Endothelial cell of umbilical vein (primary cell): ENCODE data around the gene MPIG6B. TPM values are rescaled to one million over a fixed set of nuclear protein-coding genes. Genes with fewer than 3 reads are reported as not detected.

Experiments
- BruUV-seq: library from RNA; stranded (reverse); fragments of 400-500 nt; replicated peaks from 2 replicates; lab custom pipeline; 2021; lab: Mats Ljungman, UMichigan
- CTCF ChIA-PET: fragments of 300-600, 350-600 bp; sonication (Branson Sonifier 250); formaldehyde crosslinking; loops from one replicate; lab custom pipeline; 2021; ENCODE audit warnings: antibody characterized with exemption, inconsistent platforms; lab: Charles Lee
- POLR2A ChIA-PET: fragments of 300-600, 350-600 bp; sonication (Branson Sonifier 250); formaldehyde crosslinking; loops from one replicate; lab custom pipeline; 2021; ENCODE audit warnings: antibody characterized with exemption, inconsistent platforms; lab: Charles Lee
- DNase-seq: peaks from one replicate; pipeline ENCODE4 v3.0.0-alpha.2; 2011; ENCODE audit warnings: low read depth, low spot score
- FAIRE-seq: peaks from 2 replicates; lab custom pipeline; 2011; peaks lifted over from hg19 to GRCh38; lab: Jason Lieb, UNC
- H2AFZ ChIP-seq: 2 replicates; pipeline ENCODE4 v1.6.0; 2012; ENCODE audit warnings: low read depth, low read length, control low read depth, inconsistent platforms
- H3K27ac ChIP-seq: 2 replicates; pipeline ENCODE4 v1.5.1; 2011; ENCODE audit warnings: low read depth, mild to moderate bottlenecking, control low read depth, low read length, moderate library complexity; ENCODE audit not compliant: insufficient read depth
- H3K27me3 ChIP-seq, 2 experiments: 2 replicates each; pipeline versions ENCODE4 v1.6.0 to v1.6.1; 2011; ENCODE audit warnings: low read length in 2 of 2, mixed read lengths in 1 of 2; ENCODE audit not compliant: control insufficient read depth in 2 of 2, insufficient read depth in 2 of 2
- H3K36me3 ChIP-seq, 2 experiments: 2 replicates in 1 of 2; 3 replicates in 1 of 2; pipeline ENCODE4 v1.5.1; 2011; ENCODE audit warnings: low read length in 2 of 2, mild to moderate bottlenecking in 1 of 2, moderate library complexity in 1 of 2; ENCODE audit not compliant: control insufficient read depth in 2 of 2, insufficient read depth in 2 of 2; ENCODE audit errors: extremely low read depth in 1 of 2
- H3K4me1 ChIP-seq: 3 replicates; pipeline ENCODE4 v1.5.1; 2011; ENCODE audit warnings: mild to moderate bottlenecking, low read length; ENCODE audit not compliant: control insufficient read depth, insufficient read depth; ENCODE audit errors: extremely low read depth
- H3K4me2 ChIP-seq: 2 replicates; pipeline ENCODE4 v1.6.1; 2011; ENCODE audit warnings: low read length, control low read depth, mixed read lengths; ENCODE audit not compliant: insufficient read depth
- H3K4me3 ChIP-seq, 3 experiments: fragments of 200-600 bp in 1 of 3; sonication (generic), shearing (Covaris generic) in 1 of 3; replicated peaks in 1 of 3; 2 replicates each; pipeline ENCODE4 v1.5.1; 2011 to 2016; ENCODE audit warnings: control low read depth in 3 of 3, low read length in 3 of 3, mild to moderate bottlenecking in 2 of 3, inconsistent platforms in 1 of 3, low read depth in 1 of 3, moderate library complexity in 1 of 3; ENCODE audit not compliant: insufficient read depth in 1 of 3
- H3K79me2 ChIP-seq: 2 replicates; pipeline ENCODE4 v1.6.0; 2012; ENCODE audit warnings: low read length, inconsistent platforms; ENCODE audit not compliant: control insufficient read depth, insufficient read depth
- H3K9ac ChIP-seq: replicated peaks from 2 replicates; pipeline ENCODE3; 2011; ENCODE audit warnings: low read length, control low read depth; ENCODE audit not compliant: insufficient read depth; ENCODE audit errors: extremely low read depth
- H3K9me1 ChIP-seq: replicated peaks from 3 replicates; pipeline ENCODE4 v1.6.0; 2011; ENCODE audit warnings: mild to moderate bottlenecking, low read length; ENCODE audit not compliant: control insufficient read depth, insufficient read depth; ENCODE audit errors: extremely low read depth
- H3K9me3 ChIP-seq: replicated peaks from 2 replicates; pipeline ENCODE4 v1.5.1; 2012; ENCODE audit warnings: low read length, inconsistent platforms; ENCODE audit not compliant: control insufficient read depth, insufficient read depth
- H4K20me1 ChIP-seq: replicated peaks from 2 replicates; pipeline ENCODE3; 2011; ENCODE audit warnings: mild to moderate bottlenecking, low read length; ENCODE audit not compliant: control insufficient read depth, insufficient read depth; ENCODE audit errors: extremely low read depth
- EZH2 ChIP-seq: IDR thresholded peaks from 2 replicates; pipeline ENCODE4 v1.6.1; 2012; ENCODE audit warnings: borderline replicate concordance, low read depth, mild to moderate bottlenecking, moderate library complexity, low read length, inconsistent platforms; ENCODE audit not compliant: severe bottlenecking
- FOS ChIP-seq: IDR thresholded peaks from 2 replicates; pipeline ENCODE4 v1.6.1; 2011; ENCODE audit warnings: mild to moderate bottlenecking, low read length, moderate library complexity, borderline replicate concordance; ENCODE audit not compliant: insufficient read depth
- JUN ChIP-seq: IDR thresholded peaks from 2 replicates; pipeline ENCODE4 v1.6.1; 2011; ENCODE audit warnings: borderline replicate concordance, low read depth; ENCODE audit not compliant: insufficient read length, insufficient read depth
- MAX ChIP-seq: IDR thresholded peaks from 2 replicates; pipeline ENCODE4 v1.6.1; 2011; ENCODE audit not compliant: insufficient read depth, insufficient read length
- MYC ChIP-seq: IDR thresholded peaks from one replicate; pipeline ENCODE4 v1.6.1; 2011; ENCODE audit warnings: mild to moderate bottlenecking, low read depth, low read length
- POLR2A ChIP-seq: IDR thresholded peaks from 2 replicates; pipeline ENCODE4 v1.6.1; 2012; ENCODE audit warnings: low read depth, mild to moderate bottlenecking, control low read depth, low read length
- POLR2AphosphoS5 ChIP-seq: IDR thresholded peaks from 2 replicates; pipeline ENCODE4 v1.6.1; 2012; ENCODE audit warnings: low read depth, mild to moderate bottlenecking, control low read depth, low read length, moderate library complexity; ENCODE audit not compliant: insufficient read depth
- dilution Hi-C: fragments of 300-500 bp; cut with MboI; formaldehyde crosslinking; loops from one replicate; pipeline ENCODE4 v1.15.0; 2019; ENCODE audit warnings: low sequenced_read_pairs; ENCODE audit not compliant: extremely low pct_ligation_motif_present
- intact Hi-C: fragments of 100-400 bp; cut with micrococcal nuclease; formaldehyde crosslinking; loops from one replicate; pipeline ENCODE4 v1.10.0; 2022
- polyA plus RNA-seq, 4 experiments: library from polyadenylated mRNA; depleted of rRNA in 3 of 4; stranded (reverse) in 3 of 4; unstranded in 1 of 4; fragments of >200 nt; gene quantifications; 2 replicates each; pipeline versions ENCODE4 v1.2.1 to v1.2.3, GENCODE V29; 2011 to 2012; ENCODE audit warnings: missing spikeins in 1 of 4
- total RNA-seq: library from RNA; stranded (reverse); gene quantifications from 2 replicates; pipeline ENCODE4 v1.2.3, GENCODE V29; 2021

Gene MPIG6B
- total and polyA plus RNA-seq, 2 donors (not counting 3 experiments of a cell fraction or from before 2014, with no cell fraction given) = not detected

GRCh38 chr6:31710523-31711219, 12.5 kb upstream of the MPIG6B start:
- Histone ChIP-seq H3K79me2 (no peaks in the 10 kb centered on the region), H3K4me1 (peaks cover 8% of the 10 kb centered on the region), H3K27me3 (no peaks in the 10 kb centered on the region), H3K36me3 (no peaks in the 10 kb centered on the region), H3K27ac (no peak overlapping the region), H3K9me1 (no peaks in the 10 kb centered on the region), H4K20me1 (no peaks in the 10 kb centered on the region), H3K9me3 (no peaks in the 10 kb centered on the region), H3K4me3 (no peak overlapping the region), H3K4me2 (no peak overlapping the region), H2AFZ (peak overlapping the region; percentile 52), H3K9ac (no peak overlapping the region)
- FAIRE-seq (no peak), DNase-seq (no peak)
- BruUV-seq = no TSS peak
- TF ChIP-seq JUN (no peak), MAX (no peak), EZH2 (no peak), MYC (no peak), POLR2A (no peak), POLR2AphosphoS5 (no peak), FOS (no peak)
- dilution Hi-C loops = no loop called here
- CTCF ChIA-PET = interaction anchor here (1.2 to 2.3 kb wide), 5 partner anchors 8 to 59 kb away, joined by 3 to 14 read pairs (median 4); partner anchors contain the start of genes ABHD16A and DDAH2
- POLR2A ChIA-PET = interaction anchor here (0.5 to 1.3 kb wide), 4 partner anchors 7 to 103 kb away, joined by 3 to 7 read pairs (median 3); partner anchors contain the start of genes ABHD16A and CLIC1
- intact Hi-C loops = no loop called here
